HepG2 (cell line): ENCODE data around the gene A1CF. TPM values are rescaled to one million over a fixed set of nuclear protein-coding genes. Genes with fewer than 3 reads are reported as not detected.

Source experiments
- AHR ChIP-seq: IDR thresholded peaks from 2 replicates; pipeline ENCODE4 v1.6.1; 2018; ENCODE audit warnings: missing genetic modification reagents, missing compliant biosample characterization
- ATF1 ChIP-seq: IDR thresholded peaks from 2 replicates; pipeline ENCODE4 v1.6.1; 2016; ENCODE audit warnings: mild to moderate bottlenecking, control low read depth
- CHCHD3 ChIP-seq: sonication (generic); formaldehyde crosslinking; IDR thresholded peaks from 2 replicates; pipeline ENCODE4 v1.8.0; 2022; ENCODE audit warnings: mild to moderate bottlenecking, missing genetic modification reagents, moderate library complexity
- CHD2 ChIP-seq: IDR thresholded peaks from 2 replicates; pipeline ENCODE4 v1.6.1; 2011; ENCODE audit warnings: low read depth, low read length, improper control_type of control experiment
- FOSL2 ChIP-seq: sonication (generic); formaldehyde crosslinking; IDR thresholded peaks from 2 replicates; pipeline ENCODE4 v1.4.0; 2020; ENCODE audit warnings: missing genetic modification reagents
- GATAD2A ChIP-seq: IDR thresholded peaks from 2 replicates; pipeline ENCODE4 v1.6.1; 2016
- GLI4 ChIP-seq: sonication (generic); formaldehyde crosslinking; IDR thresholded peaks from 2 replicates; pipeline ENCODE4 v1.5.1; 2020; ENCODE audit warnings: missing genetic modification reagents, mild to moderate bottlenecking, moderate library complexity, borderline replicate concordance
- GTF3A ChIP-seq: sonication (generic); formaldehyde crosslinking; conservative IDR thresholded peaks from 2 replicates; pipeline ENCODE4 v1.4.0; 2020; ENCODE audit warnings: mild to moderate bottlenecking, missing genetic modification reagents
- HOXA3 ChIP-seq: sonication (generic); formaldehyde crosslinking; IDR thresholded peaks from 2 replicates; pipeline ENCODE4 v1.5.0; 2020; ENCODE audit warnings: missing genetic modification reagents
- KAT8 ChIP-seq: IDR thresholded peaks from 2 replicates; pipeline ENCODE4 v1.6.1; 2016; ENCODE audit warnings: missing genetic modification reagents, missing compliant biosample characterization
- MAFK ChIP-seq, 2 experiments: IDR thresholded peaks in 1 of 2; conservative IDR thresholded peaks in 1 of 2; 2 replicates each; pipeline ENCODE4 v1.6.1; 2011; ENCODE audit warnings: improper control_type of control experiment in 2 of 2, low read length in 2 of 2
- MAZ ChIP-seq, 2 experiments: sonication (generic) in 1 of 2; formaldehyde crosslinking in 1 of 2; IDR thresholded peaks; 2 replicates each; pipeline versions ENCODE4 v1.5.0 to v1.6.1; 2012 to 2020; ENCODE audit warnings: low read depth in 2 of 2, mild to moderate bottlenecking in 2 of 2, borderline replicate concordance in 1 of 2, improper control_type of control experiment in 1 of 2, low read length in 1 of 2, missing genetic modification reagents in 1 of 2, moderate library complexity in 1 of 2
- MED1 ChIP-seq: sonication (generic); formaldehyde crosslinking; IDR thresholded peaks from 2 replicates; pipeline ENCODE4 v1.4.0; 2020; ENCODE audit warnings: missing genetic modification reagents
- MXI1 ChIP-seq: IDR thresholded peaks from 3 replicates; pipeline ENCODE4 v1.6.1; 2012; ENCODE audit warnings: low read depth, low read length, inconsistent platforms, borderline replicate concordance
- RARA ChIP-seq: IDR thresholded peaks from 2 replicates; pipeline ENCODE4 v1.6.1; 2016; ENCODE audit warnings: missing genetic modification reagents, missing compliant biosample characterization
- SP2 ChIP-seq: sonication (generic); formaldehyde crosslinking; IDR thresholded peaks from 2 replicates; pipeline ENCODE4 v1.5.1; 2020; ENCODE audit warnings: mild to moderate bottlenecking, missing genetic modification reagents
- XRCC5 ChIP-seq: fragments of 200-400 bp; formaldehyde crosslinking; optimal IDR thresholded peaks from 2 replicates; pipeline ENCODE3; 2017; ENCODE audit warnings: mild to moderate bottlenecking, low read length
- ZBTB8A ChIP-seq: sonication (generic); formaldehyde crosslinking; IDR thresholded peaks from 2 replicates; pipeline ENCODE4 v1.4.0; 2020; ENCODE audit warnings: mild to moderate bottlenecking, low read depth, missing genetic modification reagents, borderline replicate concordance
- ZNF136 ChIP-seq: sonication (generic); formaldehyde crosslinking; IDR thresholded peaks from 2 replicates; pipeline ENCODE4 v1.8.1; 2022; ENCODE audit warnings: low read depth, mild to moderate bottlenecking, moderate library complexity, missing genetic modification reagents
- ZNF547 ChIP-seq: sonication (generic); formaldehyde crosslinking; IDR thresholded peaks from 2 replicates; pipeline ENCODE4 v1.5.1; 2020; ENCODE audit warnings: mild to moderate bottlenecking, missing genetic modification reagents
- polyA plus RNA-seq, 8 experiments: library from polyadenylated mRNA; depleted of rRNA in 3 of 8; stranded (reverse) in 7 of 8; unstranded in 1 of 8; fragments of >200 nt; fragmentation: Illumina TruSeq in 4 of 8; extraction: Trizol in 4 of 8; gene quantifications; 2 replicates each; pipeline versions ENCODE4 v1.2.1 to v1.2.3, GENCODE V29; 2011 to 2016; ENCODE audit warnings: low read depth in 4 of 8, missing spikeins in 1 of 8, mixed read lengths in 1 of 8; ENCODE audit not compliant: insufficient read depth in 1 of 8
- total RNA-seq, 5 experiments: library from RNA; depleted of rRNA; stranded (reverse); fragments of >200 nt; fragmentation: Illumina TruSeq; extraction: Trizol; gene quantifications; 2 replicates each; pipeline ENCODE4 v1.2.3, GENCODE V29; 2016; ENCODE audit warnings: low read depth in 1 of 5
- TF ChIP-seq, protein P1 (sequence below): IDR thresholded peaks from 2 replicates; pipeline ENCODE4 v1.6.1; 2016; ENCODE audit warnings: mild to moderate bottlenecking
- TF ChIP-seq, protein P2 (sequence below): sonication (generic); formaldehyde crosslinking; IDR thresholded peaks from 2 replicates; pipeline ENCODE4 v1.5.0; 2020; ENCODE audit warnings: mild to moderate bottlenecking, missing genetic modification reagents, borderline replicate concordance

The A1CF gene
- total and polyA plus RNA-seq, 2 of the 13 experiments (the other 11 are each of a cell fraction or from before 2014, with no cell fraction given) = 56.1 to 58.1 TPM

DNA sequence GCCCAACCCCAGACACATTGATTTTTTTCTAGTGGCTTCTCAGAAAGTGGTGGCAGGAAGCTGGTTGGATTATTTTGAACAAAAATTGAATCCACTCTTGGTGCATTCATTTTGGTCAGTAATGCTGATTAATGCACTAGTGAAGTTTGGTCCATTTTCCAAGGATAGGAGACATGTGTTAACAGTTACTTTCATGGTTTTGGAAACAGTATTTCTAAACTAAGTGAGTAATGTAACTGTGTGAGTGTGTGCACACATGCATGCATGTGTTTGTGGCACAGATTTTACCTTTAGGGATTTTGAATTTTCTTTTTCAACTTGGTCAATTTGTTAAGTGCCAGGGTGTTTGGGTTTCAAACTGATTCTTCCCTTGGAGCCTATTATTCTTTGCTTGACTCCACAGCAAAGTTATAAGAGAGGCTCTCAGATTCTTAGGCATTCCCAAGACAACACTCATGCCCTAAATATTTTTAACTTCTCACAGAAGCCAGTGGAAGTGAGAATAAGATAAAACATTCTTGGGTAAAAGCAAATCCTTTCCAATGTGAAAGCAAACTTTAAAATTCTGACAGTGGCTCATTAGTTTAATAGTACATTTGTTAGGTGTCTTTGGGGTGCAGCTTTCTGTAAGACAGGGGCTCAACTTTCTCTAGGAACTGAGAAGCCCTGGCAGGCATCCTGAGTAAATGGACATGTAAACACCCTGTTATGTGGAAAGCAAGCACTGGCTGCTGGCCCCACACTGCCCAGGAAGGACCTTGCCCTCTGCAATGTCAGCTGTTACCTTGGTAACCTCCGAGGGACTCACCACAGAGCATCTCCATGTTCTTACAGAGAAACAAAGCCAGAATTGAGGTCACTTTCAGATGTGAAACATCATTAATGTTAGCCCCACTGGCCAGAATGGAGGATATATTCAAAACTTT is 77.3 kb downstream of the A1CF start (continued):
- TF ChIP-seq HOXA3 (CRISPR knock-in tag) (peak; percentile 37; the same call in 1 of the 2 replicates), ZNF547 (CRISPR knock-in tag) (no peak), GATAD2A (CRISPR knock-in tag) (peak; percentile 45; the same call in 1 of the 2 replicates), RARA (CRISPR knock-in tag) (peak; percentile 47; the same call in 1 of the 2 replicates), XRCC5 (peak; percentile 68), CHCHD3 (CRISPR knock-in tag) (no peak), AHR (no peak), CHD2 (no peak), ZBTB8A (CRISPR knock-in tag) (no peak), SP2 (CRISPR knock-in tag) (no peak), MED1 (CRISPR knock-in tag) (peak; percentile 52; the same call in 1 of the 2 replicates), GTF3A (CRISPR knock-in tag) (no peak), MAFK (conservative IDR thresholded peaks at IDR 0.05 in 1 of 2, IDR thresholded peaks at IDR 0.05 in 1 of 2; ENCODE audit: low read length in 2 of 2) (peak in 1 of 2 experiments; percentile 60; a peak in 3 of 4 replicates), MXI1 (peak; percentile 72; the same call in 2 of the 3 replicates), ZNF136 (CRISPR knock-in tag) (no peak), ATF1 (CRISPR knock-in tag) (no peak), KAT8 (CRISPR knock-in tag) (0 out of 2 replicates have a peak, but pooled peaks have one; percentile 16), GLI4 (CRISPR knock-in tag) (no peak), MAZ (IDR thresholded peaks at IDR 0.05; ENCODE audit: borderline replicate concordance, low read depth, low read length) (0 out of 2 replicates have a peak, but pooled peaks have one; percentile 30), MAZ (CRISPR knock-in tag; IDR thresholded peaks at IDR 0.05; ENCODE audit: low read depth) (no peak), FOSL2 (CRISPR knock-in tag) (peak; percentile 45)
- TF ChIP-seq, protein P1, sequence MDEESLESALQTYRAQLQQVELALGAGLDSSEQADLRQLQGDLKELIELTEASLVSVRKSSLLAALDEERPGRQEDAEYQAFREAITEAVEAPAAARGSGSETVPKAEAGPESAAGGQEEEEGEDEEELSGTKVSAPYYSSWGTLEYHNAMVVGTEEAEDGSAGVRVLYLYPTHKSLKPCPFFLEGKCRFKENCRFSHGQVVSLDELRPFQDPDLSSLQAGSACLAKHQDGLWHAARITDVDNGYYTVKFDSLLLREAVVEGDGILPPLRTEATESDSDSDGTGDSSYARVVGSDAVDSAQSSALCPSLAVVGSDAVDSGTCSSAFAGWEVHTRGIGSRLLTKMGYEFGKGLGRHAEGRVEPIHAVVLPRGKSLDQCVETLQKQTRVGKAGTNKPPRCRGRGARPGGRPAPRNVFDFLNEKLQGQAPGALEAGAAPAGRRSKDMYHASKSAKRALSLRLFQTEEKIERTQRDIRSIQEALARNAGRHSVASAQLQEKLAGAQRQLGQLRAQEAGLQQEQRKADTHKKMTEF = 0 out of 2 replicates have a peak, but pooled peaks have one; percentile 34
- TF ChIP-seq, protein P2, sequence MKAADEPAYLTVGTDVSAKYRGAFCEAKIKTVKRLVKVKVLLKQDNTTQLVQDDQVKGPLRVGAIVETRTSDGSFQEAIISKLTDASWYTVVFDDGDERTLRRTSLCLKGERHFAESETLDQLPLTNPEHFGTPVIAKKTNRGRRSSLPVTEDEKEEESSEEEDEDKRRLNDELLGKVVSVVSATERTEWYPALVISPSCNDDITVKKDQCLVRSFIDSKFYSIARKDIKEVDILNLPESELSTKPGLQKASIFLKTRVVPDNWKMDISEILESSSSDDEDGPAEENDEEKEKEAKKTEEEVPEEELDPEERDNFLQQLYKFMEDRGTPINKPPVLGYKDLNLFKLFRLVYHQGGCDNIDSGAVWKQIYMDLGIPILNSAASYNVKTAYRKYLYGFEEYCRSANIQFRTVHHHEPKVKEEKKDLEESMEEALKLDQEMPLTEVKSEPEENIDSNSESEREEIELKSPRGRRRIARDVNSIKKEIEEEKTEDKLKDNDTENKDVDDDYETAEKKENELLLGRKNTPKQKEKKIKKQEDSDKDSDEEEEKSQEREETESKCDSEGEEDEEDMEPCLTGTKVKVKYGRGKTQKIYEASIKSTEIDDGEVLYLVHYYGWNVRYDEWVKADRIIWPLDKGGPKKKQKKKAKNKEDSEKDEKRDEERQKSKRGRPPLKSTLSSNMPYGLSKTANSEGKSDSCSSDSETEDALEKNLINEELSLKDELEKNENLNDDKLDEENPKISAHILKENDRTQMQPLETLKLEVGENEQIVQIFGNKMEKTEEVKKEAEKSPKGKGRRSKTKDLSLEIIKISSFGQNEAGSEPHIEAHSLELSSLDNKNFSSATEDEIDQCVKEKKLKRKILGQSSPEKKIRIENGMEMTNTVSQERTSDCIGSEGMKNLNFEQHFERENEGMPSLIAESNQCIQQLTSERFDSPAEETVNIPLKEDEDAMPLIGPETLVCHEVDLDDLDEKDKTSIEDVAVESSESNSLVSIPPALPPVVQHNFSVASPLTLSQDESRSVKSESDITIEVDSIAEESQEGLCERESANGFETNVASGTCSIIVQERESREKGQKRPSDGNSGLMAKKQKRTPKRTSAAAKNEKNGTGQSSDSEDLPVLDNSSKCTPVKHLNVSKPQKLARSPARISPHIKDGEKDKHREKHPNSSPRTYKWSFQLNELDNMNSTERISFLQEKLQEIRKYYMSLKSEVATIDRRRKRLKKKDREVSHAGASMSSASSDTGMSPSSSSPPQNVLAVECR (CRISPR knock-in tag) = peak; percentile 60; the same call in 1 of the 2 replicates
